ENCODE data around the gene ATG16L1.

Gene ATG16L1

GRCh38 chr2:233336541-233336940 lies 85.1 kb downstream of the ATG16L1 start:
- DNase-seq = no peak

DNA sequence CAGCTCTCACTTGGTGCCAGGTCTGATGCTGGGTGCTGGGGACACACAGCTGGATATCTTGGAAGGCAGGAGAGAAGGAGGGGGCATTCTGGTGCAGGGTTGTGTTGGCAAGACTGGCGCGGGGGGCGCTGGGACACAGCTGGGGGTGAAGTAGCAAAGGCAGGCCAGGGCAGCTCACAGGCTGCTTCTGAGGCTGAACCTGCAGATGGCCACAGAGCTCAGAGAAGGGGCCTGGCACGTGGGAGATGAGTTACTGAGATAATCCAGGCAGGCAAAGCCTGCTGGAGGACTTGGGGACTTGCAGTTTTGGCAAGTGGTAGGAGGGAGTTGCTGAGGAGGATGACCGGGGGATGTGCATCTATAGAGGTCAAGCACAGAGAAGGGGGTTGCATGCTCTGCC lies 86.6 kb downstream of the ATG16L1 start:
- no peak for DNase-seq

GRCh38 chr2:233338812-233339368 lies 87.4 kb downstream of the ATG16L1 start:
- no peak for DNase-seq

GRCh38 chr2:233339427-233339826 lies 88.0 kb downstream of the ATG16L1 start:
- DNase-seq = no peak

- DNase-seq = no peak
These were observed 89.8 kb downstream of the ATG16L1 start for GRCh38 chr2:233341296-233341695.

DNA sequence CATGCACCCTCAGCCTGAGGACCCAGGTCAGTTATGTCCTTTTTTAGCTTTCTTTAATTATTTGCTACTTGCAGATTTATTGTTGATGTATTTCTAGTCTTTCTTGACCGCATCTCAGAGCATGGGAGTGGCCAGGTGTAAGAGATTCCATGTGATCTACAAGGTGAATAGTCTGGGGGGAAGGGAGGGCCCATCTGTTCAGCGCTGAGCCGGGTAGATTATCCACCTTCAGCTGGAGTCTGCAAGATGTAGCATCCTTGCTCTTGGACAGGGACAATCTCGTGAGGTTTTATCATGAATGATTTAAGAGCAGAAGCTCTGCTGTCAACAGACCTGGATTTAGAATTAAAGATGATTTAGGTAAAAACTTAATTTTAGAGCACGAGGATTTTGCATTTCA lies 90.8 kb downstream of the ATG16L1 start:
- no peak for DNase-seq

GRCh38 chr2:233343171-233343705 lies 91.8 kb downstream of the ATG16L1 start:
- DNase-seq = no peak

Data from effector CD8-positive, alpha-beta T cell (primary cell).